Keratinocyte (primary cell): ENCODE data around the gene MSI2. TPM values are rescaled to one million over a fixed set of nuclear protein-coding genes. Genes with fewer than 3 reads are reported as not detected.

Experiments
- DNase-seq: peaks from one replicate; pipeline ENCODE4 v3.0.0-alpha.2; 2011; ENCODE audit warnings: low read depth, missing footprints, low spot score
- FAIRE-seq: peaks from 2 replicates; lab custom pipeline; 2011; peaks lifted over from hg19 to GRCh38; lab: Jason Lieb, UNC
- H2AFZ ChIP-seq: 2 replicates; pipeline ENCODE4 v1.6.0; 2012; ENCODE audit warnings: low read length, control low read depth, inconsistent platforms; ENCODE audit not compliant: control insufficient read depth
- H3K27ac ChIP-seq: 2 replicates; pipeline ENCODE4 v1.5.1; 2011; ENCODE audit warnings: low read length; ENCODE audit not compliant: control insufficient read depth, insufficient read depth
- H3K27me3 ChIP-seq: 3 replicates; pipeline ENCODE4 v1.6.0; 2011; ENCODE audit warnings: low read length; ENCODE audit not compliant: control insufficient read depth, insufficient read depth; ENCODE audit errors: extremely low read depth
- H3K36me3 ChIP-seq, 2 experiments: 2 replicates in 1 of 2; 3 replicates in 1 of 2; pipeline ENCODE4 v1.5.1; 2011; ENCODE audit warnings: low read length in 2 of 2, mild to moderate bottlenecking in 1 of 2; ENCODE audit not compliant: control insufficient read depth in 2 of 2, insufficient read depth in 2 of 2; ENCODE audit errors: extremely low read depth in 1 of 2
- H3K4me1 ChIP-seq: 3 replicates; pipeline ENCODE4 v1.5.1; 2011; ENCODE audit warnings: low read length; ENCODE audit not compliant: control insufficient read depth, insufficient read depth; ENCODE audit errors: extremely low read depth
- H3K4me2 ChIP-seq: 3 replicates; pipeline ENCODE4 v1.6.0; 2011; ENCODE audit warnings: low read depth, low read length; ENCODE audit not compliant: control insufficient read depth, insufficient read depth; ENCODE audit errors: extremely low read depth
- H3K4me3 ChIP-seq, 3 experiments: fragments of 200-600 bp in 1 of 3; sonication (generic) in 1 of 3; 2 replicates in 2 of 3; 3 replicates in 1 of 3; pipeline ENCODE4 v1.5.1; 2011 to 2016; ENCODE audit warnings: low read length in 3 of 3, mild to moderate bottlenecking in 3 of 3, control low read depth in 2 of 3, inconsistent platforms in 1 of 3, low read depth in 1 of 3, mixed read lengths in 1 of 3, mixed run types in 1 of 3, moderate library complexity in 1 of 3; ENCODE audit not compliant: control insufficient read depth in 2 of 3, insufficient read depth in 2 of 3; ENCODE audit errors: extremely low read depth in 1 of 3
- H3K79me2 ChIP-seq: 2 replicates; pipeline ENCODE4 v1.6.0; 2012; ENCODE audit warnings: low read length; ENCODE audit not compliant: control insufficient read depth, insufficient read depth
- H3K9ac ChIP-seq: 3 replicates; pipeline ENCODE4 v1.6.0; 2011; ENCODE audit warnings: low read length; ENCODE audit not compliant: control insufficient read depth, insufficient read depth; ENCODE audit errors: extremely low read depth
- H3K9me1 ChIP-seq: 3 replicates; pipeline ENCODE4 v1.6.0; 2011; ENCODE audit warnings: low read length; ENCODE audit not compliant: control insufficient read depth, insufficient read depth; ENCODE audit errors: extremely low read depth
- H3K9me3 ChIP-seq: 2 replicates; pipeline ENCODE4 v1.5.1; 2012; ENCODE audit warnings: low read depth, low read length; ENCODE audit not compliant: control insufficient read depth
- H4K20me1 ChIP-seq: 3 replicates; pipeline ENCODE4 v1.6.0; 2011; ENCODE audit warnings: low read length; ENCODE audit not compliant: control insufficient read depth, insufficient read depth; ENCODE audit errors: extremely low read depth
- CTCF ChIP-seq, 3 experiments: IDR thresholded peaks in 1 of 3; conservative IDR thresholded peaks in 1 of 3; optimal IDR thresholded peaks in 1 of 3; 2 replicates in 2 of 3; 3 replicates in 1 of 3; pipeline versions ENCODE3 to v1.5.1; 2011; ENCODE audit warnings: low read length in 3 of 3, mild to moderate bottlenecking in 3 of 3, moderate library complexity in 2 of 3, control low read depth in 1 of 3, inconsistent platforms in 1 of 3; ENCODE audit not compliant: insufficient read depth in 2 of 3; ENCODE audit errors: extremely low read depth in 1 of 3
- EZH2 ChIP-seq: IDR thresholded peaks from one replicate; pipeline ENCODE4 v1.6.1; 2012; ENCODE audit warnings: inconsistent platforms, mild to moderate bottlenecking, low read length, moderate library complexity
- dilution Hi-C: fragments of 300-500 bp; cut with MboI; formaldehyde crosslinking; loops from one replicate; pipeline ENCODE4 v1.7.0; 2020; ENCODE audit warnings: low sequenced_read_pairs; ENCODE audit not compliant: extremely low pct_ligation_motif_present
- polyA plus RNA-seq, 5 experiments: library from polyadenylated mRNA; depleted of rRNA in 3 of 5; stranded (reverse) in 3 of 5; stranded (forward) in 1 of 5; unstranded in 1 of 5; fragments of >200 nt; gene quantifications; 1 replicate in 1 of 5; 2 replicates in 3 of 5; 3 replicates in 1 of 5; pipeline versions ENCODE4 v1.2.1 to v1.2.3, GENCODE V29; 2011 to 2012; ENCODE audit warnings: missing spikeins in 2 of 5, low read depth in 1 of 5, low replicate concordance in 1 of 5

The MSI2 gene
- polyA plus RNA-seq, 1 donor (not counting 4 experiments of a cell fraction or from before 2014, with no cell fraction given), result 22.3 TPM

- H3K27ac ChIP-seq, result no peak overlapping the region
- H3K36me3 ChIP-seq, result no peaks in the 10 kb centered on the region
- H4K20me1 ChIP-seq, result no peaks in the 10 kb centered on the region
- H3K79me2 ChIP-seq, result no peaks in the 10 kb centered on the region
- DNase-seq, result no peak
- TF ChIP-seq EZH2 (no peak), CTCF (optimal IDR thresholded peaks at IDR 0.05 in 1 of 3, IDR thresholded peaks at IDR 0.05 in 1 of 3, conservative IDR thresholded peaks at IDR 0.05 in 1 of 3; ENCODE audit: extremely low read depth in 1 of 3, insufficient read depth in 2 of 3, low read length in 3 of 3) (no peak)
- H3K4me2 ChIP-seq, result no peak overlapping the region
- H3K4me3 ChIP-seq, result no peak overlapping the region
- dilution Hi-C loops, result no loop called here
- no peak overlapping the region for H3K9ac ChIP-seq
- H3K4me1 ChIP-seq, result no peaks in the 10 kb centered on the region
- H3K27me3 ChIP-seq, result no peaks in the 10 kb centered on the region
- no peaks in the 10 kb centered on the region for H3K9me1 ChIP-seq
- no peaks in the 10 kb centered on the region for H3K9me3 ChIP-seq
- H2AFZ ChIP-seq, result no peak overlapping the region
- no peak for FAIRE-seq
These were observed 277.5 kb downstream of the MSI2 start for GRCh38 chr17:57533684-57534305.

- H4K20me1 ChIP-seq, result no peaks in the 10 kb centered on the region
- H3K9me1 ChIP-seq, result no peaks in the 10 kb centered on the region
- H3K9me3 ChIP-seq, result no peaks in the 10 kb centered on the region
- H3K27me3 ChIP-seq, result no peaks in the 10 kb centered on the region
- no peaks in the 10 kb centered on the region for H3K36me3 ChIP-seq
- TF ChIP-seq CTCF (optimal IDR thresholded peaks at IDR 0.05 in 1 of 3, IDR thresholded peaks at IDR 0.05 in 1 of 3, conservative IDR thresholded peaks at IDR 0.05 in 1 of 3; ENCODE audit: extremely low read depth in 1 of 3, insufficient read depth in 2 of 3, low read length in 3 of 3) (no peak), EZH2 (no peak)
- H3K4me1 ChIP-seq, result no peaks in the 10 kb centered on the region
- H3K4me2 ChIP-seq, result no peak overlapping the region
- DNase-seq, result no peak
- FAIRE-seq, result no peak
- H3K79me2 ChIP-seq, result no peaks in the 10 kb centered on the region
- no peak overlapping the region for H3K27ac ChIP-seq
- dilution Hi-C loops, result no loop called here
- no peak overlapping the region for H2AFZ ChIP-seq
- no peak overlapping the region for H3K4me3 ChIP-seq
- no peak overlapping the region for H3K9ac ChIP-seq
These were observed 278.5 kb downstream of the MSI2 start for GRCh38 chr17:57534863-57535248.
